ENCODE data around the gene ITPRIP. TPM values are rescaled to one million over a fixed set of nuclear protein-coding genes. Genes with fewer than 3 reads are reported as not detected.

ITPRIP gene
- polyA plus RNA-seq, 1 of the 3 experiments (the other 2 are of a cell fraction), result 22.1 TPM

- no peak overlapping the region for H3K4me3 ChIP-seq (ENCODE audit: low read depth in 2 of 2, low read length in 1 of 2)
- H3K9ac ChIP-seq, result no peak overlapping the region
- WGBS (ENCODE audit: low lambda C conversion rate), result 81% methylated on average over 7 of the region's 7 CpGs
- no peaks in the 10 kb centered on the region for H3K9me3 ChIP-seq
- no peaks in the 10 kb centered on the region for H3K4me1 ChIP-seq (ENCODE audit: control insufficient read depth in 1 of 2, insufficient read depth in 2 of 2, low read depth in 1 of 2, low read length in 1 of 2)
- ChIA-PET CTCF (interaction anchor here (2.2 to 3.0 kb wide), 3 partner anchors 8 to 65 kb away, joined by 11 to 18 read pairs (median 16); no protein-coding TSS in a partner anchor), POLR2A (interaction anchor here (1.3 kb wide), 1 partner anchor 16 kb away, joined by 3 read pairs; the partner anchor contains the start of gene GSTO2)
- no peaks in the 10 kb centered on the region for H3F3A ChIP-seq (replicated peaks; ENCODE audit: insufficient read depth)
- no peak for TF ChIP-seq EP300 (IDR thresholded peaks at IDR 0.05; ENCODE audit: borderline replicate concordance in 1 of 2, low read depth in 1 of 2, low read length in 1 of 2)
- no peak for TF ChIP-seq ZBTB33 (IDR thresholded peaks at IDR 0.05; ENCODE audit: borderline replicate concordance, low read depth)
- TF ChIP-seq USF2 (IDR thresholded peaks at IDR 0.05; ENCODE audit: borderline replicate concordance, low read depth, low read length), result no peak
- no peak for TF ChIP-seq MAX (IDR thresholded peaks at IDR 0.05; ENCODE audit: low read depth)
- no peak for TF ChIP-seq IRF3 (IDR thresholded peaks at IDR 0.05; ENCODE audit: low read depth, low read length)
- no peak for TF ChIP-seq RCOR1 (IDR thresholded peaks at IDR 0.05; ENCODE audit: low read length)
- TF ChIP-seq GABPA (IDR thresholded peaks at IDR 0.05; ENCODE audit: low read depth), result no peak
- no peak for TF ChIP-seq GATA2 (CRISPR knock-in tag; IDR thresholded peaks at IDR 0.05)
- TF ChIP-seq TEAD4 (IDR thresholded peaks at IDR 0.05; ENCODE audit: borderline replicate concordance, insufficient read depth), result no peak
- no peak for TF ChIP-seq MEF2A (IDR thresholded peaks at IDR 0.05; ENCODE audit: borderline replicate concordance, low read depth)
- TF ChIP-seq POLR2AphosphoS5 (IDR thresholded peaks at IDR 0.05; ENCODE audit: low read depth, low read length), result no peak
- TF ChIP-seq ELF1 (IDR thresholded peaks at IDR 0.05), result no peak
- TF ChIP-seq SMC3 (IDR thresholded peaks at IDR 0.05; ENCODE audit: low read depth, low read length), result no peak
- TF ChIP-seq FOSL2 (IDR thresholded peaks at IDR 0.05; ENCODE audit: borderline replicate concordance, low read depth), result no peak
- TF ChIP-seq MXI1 (IDR thresholded peaks at IDR 0.05; ENCODE audit: low read depth, low read length), result no peak
- no peak for TF ChIP-seq NRF1 (IDR thresholded peaks at IDR 0.05; ENCODE audit: low read depth, low read length)
- no peak for TF ChIP-seq NFIC (IDR thresholded peaks at IDR 0.05; ENCODE audit: borderline replicate concordance)
- H3K27ac ChIP-seq (ENCODE audit: low read depth in 2 of 2, low read length in 1 of 2), result no peak overlapping the region
- no peak overlapping the region for H3K4me2 ChIP-seq
- H4K20me1 ChIP-seq (ENCODE audit: insufficient read depth), result no peaks in the 10 kb centered on the region
- H3K36me3 ChIP-seq (replicated peaks in 1 of 2; ENCODE audit: control insufficient read depth in 1 of 2, insufficient read depth in 2 of 2, low read length in 1 of 2), result no peaks in the 10 kb centered on the region
- no peaks in the 10 kb centered on the region for H3K79me2 ChIP-seq (ENCODE audit: insufficient read depth)
- DNase-seq, result no peak
- no peak overlapping the region for H2AFZ ChIP-seq (ENCODE audit: low read depth)
- H3K9me2 ChIP-seq, result no peaks in the 10 kb centered on the region
- no peaks in the 10 kb centered on the region for H3K27me3 ChIP-seq (ENCODE audit: insufficient read depth)
Measured at GRCh38 chr10:104284846-104285245, 53.4 kb downstream of the ITPRIP start.

Measured in SK-N-SH (cell line).